Activated gamma-delta T cell (primary cell): ENCODE results near the gene CES2.
A peak's percentile ranks its signal among the peaks of the same experiment; 100 is the strongest.

ENCODE experiments used
- DNase-seq: peaks from one replicate; lab custom pipeline; 2025; lab: John Stamatoyannopoulos, UW

The CES2 gene

GRCh38 chr16:66918803-66919568, 16.3 kb upstream of the CES2 start, which contains the start of gene CDH16:
Gene CDH16 (minus strand): TSS chr16:66918885. CDS start chr16:66918065, 820 bp downstream.
- DNase-seq: no peak

GRCh38 chr16:66919569-66920298, 15.6 kb upstream of the CES2 start:
- no peak for DNase-seq

GRCh38 chr16:66920299-66920590, 15.1 kb upstream of the CES2 start:
- DNase-seq: no peak

GRCh38 chr16:66920924-66921680, 14.2 kb upstream of the CES2 start:
- DNase-seq: no peak

- no peak for DNase-seq
Observed at GRCh38 chr16:66921729-66922450, 13.4 kb upstream of the CES2 start.

- DNase-seq: no peak
Observed at GRCh38 chr16:66923247-66923731, 12.0 kb upstream of the CES2 start.

- no peak for DNase-seq
Observed at GRCh38 chr16:66923866-66924265, 11.4 kb upstream of the CES2 start.

GRCh38 chr16:66924527-66925321, 10.6 kb upstream of the CES2 start:
- DNase-seq: peak; percentile 34

- no peak for DNase-seq
Observed at GRCh38 chr16:66925322-66925840, 9.9 kb upstream of the CES2 start, which contains the start of gene RRAD. Gene RRAD (minus strand): TSS chr16:66925535. CDS start chr16:66925179, 356 bp downstream.

GRCh38 chr16:66926171-66926947, 9.0 kb upstream of the CES2 start:
- no peak for DNase-seq

GRCh38 chr16:66926961-66927436, 8.3 kb upstream of the CES2 start:
- DNase-seq: no peak

- DNase-seq: no peak
Observed at GRCh38 chr16:66927918-66928649, 7.2 kb upstream of the CES2 start.

GRCh38 chr16:66928702-66929388, 6.5 kb upstream of the CES2 start:
- DNase-seq: no peak

GRCh38 chr16:66930189-66930588, 5.1 kb upstream of the CES2 start:
- DNase-seq: no peak

- no peak for DNase-seq
Observed at GRCh38 chr16:66931665-66932064, 3.7 kb upstream of the CES2 start.

GRCh38 chr16:66932076-66932475, 3.2 kb upstream of the CES2 start:
- DNase-seq: no peak

- DNase-seq: no peak
Observed at GRCh38 chr16:66933776-66934137, 1.6 kb upstream of the CES2 start.

- peak; percentile 82 for DNase-seq
Observed at GRCh38 chr16:66934138-66934838, 1.0 kb upstream of the CES2 start, which contains the start of gene CIAO2B. Gene CIAO2B (minus strand): TSS chr16:66934402. CDS start chr16:66934364, 38 bp downstream.
